Hepatocyte (in vitro differentiated cells): ENCODE results near the gene EPHA2. TPM values are rescaled to one million over a fixed set of nuclear protein-coding genes. Genes with fewer than 3 reads are reported as not detected.

ENCODE experiments used
- DNase-seq: peaks from one replicate; pipeline ENCODE4 v3.0.0-alpha.2; 2016; ENCODE audit warnings: low spot score
- H2AFZ ChIP-seq: fragments of 200-600 bp; sonication (generic); 2 replicates; pipeline ENCODE4 v1.6.0; 2016; ENCODE audit warnings: antibody characterized with exemption, mild to moderate bottlenecking
- H3K27ac ChIP-seq: fragments of 200-600 bp; sonication (generic); 2 replicates; pipeline ENCODE4 v1.5.1; 2016; ENCODE audit warnings: mild to moderate bottlenecking
- H3K27me3 ChIP-seq: fragments of 200-600 bp; sonication (generic); 2 replicates; pipeline ENCODE4 v1.6.1; 2016
- H3K36me3 ChIP-seq: fragments of 200-600 bp; sonication (generic); replicated peaks from 2 replicates; pipeline ENCODE4 v1.5.1; 2016; ENCODE audit warnings: low read depth; ENCODE audit not compliant: insufficient read depth
- H3K4me1 ChIP-seq: fragments of 200-600 bp; sonication (generic); 2 replicates; pipeline ENCODE4 v1.5.1; 2016; ENCODE audit warnings: mild to moderate bottlenecking, moderate library complexity; ENCODE audit not compliant: insufficient read depth
- H3K4me2 ChIP-seq: fragments of 200-600 bp; sonication (generic); 2 replicates; pipeline ENCODE4 v1.6.0; 2016
- H3K4me3 ChIP-seq: fragments of 200-600 bp; sonication (generic); 2 replicates; pipeline ENCODE4 v1.5.1; 2016; ENCODE audit warnings: mild to moderate bottlenecking
- H3K79me2 ChIP-seq: fragments of 200-600 bp; sonication (generic); 2 replicates; pipeline ENCODE4 v1.6.0; 2017; ENCODE audit warnings: mild to moderate bottlenecking
- H3K9me2 ChIP-seq: fragments of 200-600 bp; sonication (generic); replicated peaks from 2 replicates; pipeline ENCODE4 v1.6.0; 2017; ENCODE audit warnings: mild to moderate bottlenecking; ENCODE audit not compliant: insufficient read depth
- H3K9me3 ChIP-seq: fragments of 200-600 bp; sonication (generic); 2 replicates; pipeline ENCODE4 v1.5.1; 2016; ENCODE audit warnings: low read depth, mild to moderate bottlenecking
- H4K20me1 ChIP-seq: fragments of 200-600 bp; sonication (generic); 2 replicates; pipeline ENCODE4 v1.6.0; 2016; ENCODE audit warnings: mild to moderate bottlenecking; ENCODE audit not compliant: insufficient read depth, poor library complexity, severe bottlenecking
- CTCF ChIP-seq: fragments of 200-600 bp; sonication (generic); IDR thresholded peaks from 2 replicates; pipeline ENCODE4 v1.5.1; 2016; ENCODE audit warnings: antibody characterized with exemption, mild to moderate bottlenecking; ENCODE audit not compliant: poor library complexity
- EZH2 ChIP-seq: fragments of 200-600 bp; sonication (generic); IDR thresholded peaks from 2 replicates; pipeline ENCODE4 v1.6.1; 2016; ENCODE audit warnings: antibody characterized with exemption, mild to moderate bottlenecking, borderline replicate concordance
- EZH2phosphoT487 ChIP-seq: fragments of 200-600 bp; sonication (generic); IDR thresholded peaks from one replicate; pipeline ENCODE4 v1.6.1; 2018; ENCODE audit warnings: antibody characterized with exemption, mild to moderate bottlenecking, low read depth, moderate library complexity; ENCODE audit not compliant: unreplicated experiment, severe bottlenecking
- WGBS: methylation state at CpG from one replicate; pipeline ENCODE4 v1.1.6; 2016; ENCODE audit warnings: low lambda C conversion rate; ENCODE audit errors: missing lambda C conversion rate; 5-methylcytosine and 5-hydroxymethylcytosine counted together
- polyA plus RNA-seq: library from polyadenylated mRNA; unstranded; fragments of >200 nt; fragmentation: Nextera tagmentation; extraction: Ambion mirVana; gene quantifications from 2 replicates; pipeline ENCODE4 v1.2.1, GENCODE V29; 2016
- total RNA-seq: library from RNA; depleted of rRNA; stranded (reverse); fragments of >200 nt; gene quantifications from 2 replicates; pipeline ENCODE4 v1.2.3, GENCODE V29; 2014

EPHA2 gene
- total and polyA plus RNA-seq, 2 experiments from 2014 or later = 20.4 to 27.3 TPM

DNA sequence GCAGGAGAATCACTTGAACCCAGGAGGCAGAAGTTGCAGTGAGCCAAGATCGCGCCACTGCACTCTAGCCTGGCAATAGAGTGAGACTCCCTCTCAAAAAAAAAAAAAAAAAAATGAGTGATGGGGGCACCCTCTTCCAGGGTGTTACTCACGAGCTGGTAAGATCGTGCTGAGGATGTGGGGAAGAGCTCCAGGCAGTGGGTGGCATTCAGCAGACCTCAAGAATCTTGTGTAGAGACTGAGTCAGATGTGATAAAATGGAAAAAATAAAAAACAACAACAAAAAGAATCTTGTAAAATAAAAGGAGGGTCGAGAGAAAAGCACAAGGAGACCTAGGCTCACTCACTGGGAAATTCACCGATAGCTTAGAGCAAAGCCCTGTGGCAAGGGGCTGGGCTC, 38.5 kb downstream of the EPHA2 start:
- Histone ChIP-seq H3K4me1 (peaks cover 18% of the 10 kb centered on the region), H4K20me1 (no peaks in the 10 kb centered on the region), H3K4me3 (no peak overlapping the region), H3K36me3 (no peaks in the 10 kb centered on the region), H2AFZ (no peak overlapping the region), H3K27me3 (no peaks in the 10 kb centered on the region), H3K4me2 (no peak overlapping the region), H3K9me2 (no peaks in the 10 kb centered on the region), H3K9me3 (no peaks in the 10 kb centered on the region), H3K79me2 (no peaks in the 10 kb centered on the region), H3K27ac (no peak overlapping the region)
- no peak for DNase-seq
- 85% methylated on average over 6 of the region's 6 CpGs for WGBS
- TF ChIP-seq EZH2phosphoT487 (no peak), EZH2 (no peak), CTCF (no peak)

GRCh38 chr1:16116625-16117024, 39.2 kb downstream of the EPHA2 start:
- no peaks in the 10 kb centered on the region for H3K27me3 ChIP-seq
- H2AFZ ChIP-seq = no peak overlapping the region
- no peak overlapping the region for H3K4me3 ChIP-seq
- H3K79me2 ChIP-seq = no peaks in the 10 kb centered on the region
- peaks cover 24% of the 10 kb centered on the region for H3K4me1 ChIP-seq
- no peak overlapping the region for H3K4me2 ChIP-seq
- H3K9me3 ChIP-seq = no peaks in the 10 kb centered on the region
- WGBS = 81% methylated on average over 8 of the region's 8 CpGs
- no peaks in the 10 kb centered on the region for H4K20me1 ChIP-seq
- H3K36me3 ChIP-seq = no peaks in the 10 kb centered on the region
- DNase-seq = no peak
- TF ChIP-seq EZH2phosphoT487 = no peak
- TF ChIP-seq CTCF = no peak
- no peak for TF ChIP-seq EZH2
- H3K9me2 ChIP-seq = no peaks in the 10 kb centered on the region
- H3K27ac ChIP-seq = no peak overlapping the region

DNA sequence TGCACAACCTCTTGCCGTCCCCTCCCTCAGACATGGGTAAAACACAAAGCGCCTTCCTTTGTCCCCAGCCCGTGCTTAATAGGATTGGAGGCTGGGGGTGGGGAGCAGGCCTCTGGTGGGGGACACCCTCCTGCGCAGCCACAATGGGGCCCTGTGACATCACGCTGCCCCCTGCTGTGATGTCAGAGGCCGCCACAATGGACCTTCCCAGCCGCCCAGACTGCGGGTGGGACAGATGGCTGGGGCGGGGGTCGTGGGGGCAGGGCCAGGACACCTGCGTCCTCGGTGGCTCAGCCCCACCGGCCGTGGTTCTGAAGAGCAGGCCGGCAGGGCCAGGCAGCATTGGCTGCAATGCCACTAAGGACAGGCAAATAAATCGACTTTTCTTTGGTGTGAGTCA, 39.9 kb downstream of the EPHA2 start:
- H3K4me3 ChIP-seq = no peak overlapping the region
- no peak overlapping the region for H2AFZ ChIP-seq
- H3K27me3 ChIP-seq = no peaks in the 10 kb centered on the region
- TF ChIP-seq EZH2phosphoT487 (no peak), CTCF (no peak), EZH2 (no peak)
- H3K9me3 ChIP-seq = no peaks in the 10 kb centered on the region
- no peaks in the 10 kb centered on the region for H3K9me2 ChIP-seq
- 45% methylated on average over 12 of the region's 16 CpGs for WGBS
- no peaks in the 10 kb centered on the region for H3K36me3 ChIP-seq
- H4K20me1 ChIP-seq = no peaks in the 10 kb centered on the region
- H3K27ac ChIP-seq = no peak overlapping the region
- no peak for DNase-seq
- H3K4me2 ChIP-seq = no peak overlapping the region
- H3K79me2 ChIP-seq = no peaks in the 10 kb centered on the region
- H3K4me1 ChIP-seq = peaks cover 31% of the 10 kb centered on the region

GRCh38 chr1:16115468-16115983, 40.3 kb downstream of the EPHA2 start:
- no peaks in the 10 kb centered on the region for H4K20me1 ChIP-seq
- no peaks in the 10 kb centered on the region for H3K9me3 ChIP-seq
- no peak overlapping the region for H3K4me2 ChIP-seq
- H3K9me2 ChIP-seq = no peaks in the 10 kb centered on the region
- TF ChIP-seq EZH2 = no peak
- no peak for TF ChIP-seq EZH2phosphoT487
- H3K79me2 ChIP-seq = no peaks in the 10 kb centered on the region
- WGBS = 34% methylated on average over 4 of the region's 6 CpGs
- peaks cover 32% of the 10 kb centered on the region for H3K4me1 ChIP-seq
- no peak overlapping the region for H3K4me3 ChIP-seq
- H3K27me3 ChIP-seq = no peaks in the 10 kb centered on the region
- H3K27ac ChIP-seq = no peak overlapping the region
- H2AFZ ChIP-seq = no peak overlapping the region
- H3K36me3 ChIP-seq = no peaks in the 10 kb centered on the region
- DNase-seq = no peak
